Activated gamma-delta T cell (primary cell): ENCODE measurements around the gene ADAMTS12.

Experiments
- DNase-seq: peaks from one replicate; lab custom pipeline; 2025; lab: John Stamatoyannopoulos, UW

The ADAMTS12 gene

GRCh38 chr5:33712664-33713063, 179.1 kb downstream of the ADAMTS12 start:
- DNase-seq, result no peak

GRCh38 chr5:33711094-33711679, 180.6 kb downstream of the ADAMTS12 start:
- DNase-seq, result no peak

GRCh38 chr5:33702867-33703266, 188.9 kb downstream of the ADAMTS12 start:
- no peak for DNase-seq

GRCh38 chr5:33701951-33702350, 189.8 kb downstream of the ADAMTS12 start:
- DNase-seq, result no peak

GRCh38 chr5:33701251-33701650, 190.5 kb downstream of the ADAMTS12 start:
- no peak for DNase-seq

GRCh38 chr5:33696411-33696810, 195.4 kb downstream of the ADAMTS12 start:
- no peak for DNase-seq

GRCh38 chr5:33692980-33693379, 198.8 kb downstream of the ADAMTS12 start:
- no peak for DNase-seq

- no peak for DNase-seq
Observed at GRCh38 chr5:33691856-33692255, 199.9 kb downstream of the ADAMTS12 start.

- no peak for DNase-seq
Observed at GRCh38 chr5:33690374-33691135, 201.2 kb downstream of the ADAMTS12 start.

- no peak for DNase-seq
Observed at GRCh38 chr5:33688526-33688925, 203.3 kb downstream of the ADAMTS12 start.

- DNase-seq, result no peak
Observed at GRCh38 chr5:33688066-33688465, 203.7 kb downstream of the ADAMTS12 start.

- no peak for DNase-seq
Observed at GRCh38 chr5:33685873-33686755, 205.7 kb downstream of the ADAMTS12 start.

GRCh38 chr5:33684496-33685159, 207.2 kb downstream of the ADAMTS12 start:
- no peak for DNase-seq

- DNase-seq, result no peak
Observed at GRCh38 chr5:33679791-33680190, 212.0 kb downstream of the ADAMTS12 start.

- DNase-seq, result no peak
Observed at GRCh38 chr5:33675958-33676464, 215.8 kb downstream of the ADAMTS12 start.

GRCh38 chr5:33671700-33672291, 220.0 kb downstream of the ADAMTS12 start:
- DNase-seq, result no peak

GRCh38 chr5:33662722-33663427, 228.9 kb downstream of the ADAMTS12 start:
- no peak for DNase-seq

GRCh38 chr5:33659526-33660169, 232.1 kb downstream of the ADAMTS12 start:
- DNase-seq, result no peak

- no peak for DNase-seq
Observed at GRCh38 chr5:33657804-33658440, 233.9 kb downstream of the ADAMTS12 start.

GRCh38 chr5:33657176-33657575, 234.6 kb downstream of the ADAMTS12 start:
- DNase-seq, result no peak
